NB4 (cell line): ENCODE measurements around the gene RNF111.

Source experiments
- DNase-seq: peaks from one replicate; pipeline ENCODE4 v3.0.0; 2010; ENCODE audit warnings: low read depth
- H3K4me3 ChIP-seq: one replicate; pipeline ENCODE4 v1.5.1; 2011; ENCODE audit warnings: mild to moderate bottlenecking, low read depth, low read length, moderate library complexity
- CTCF ChIP-seq: IDR thresholded peaks from one replicate; pipeline ENCODE4 v1.5.1; 2012; ENCODE audit warnings: low read depth, low read length
- MAX ChIP-seq: IDR thresholded peaks from 2 replicates; pipeline ENCODE4 v1.6.1; 2011; ENCODE audit warnings: low read depth, low read length
- MYC ChIP-seq: IDR thresholded peaks from 2 replicates; pipeline ENCODE4 v1.6.1; 2011; ENCODE audit warnings: low read depth, low read length
- POLR2A ChIP-seq: IDR thresholded peaks from 2 replicates; pipeline ENCODE4 v1.6.1; 2011; ENCODE audit warnings: mild to moderate bottlenecking; ENCODE audit not compliant: insufficient read length; ENCODE audit errors: extremely low read depth

Gene RNF111

DNA sequence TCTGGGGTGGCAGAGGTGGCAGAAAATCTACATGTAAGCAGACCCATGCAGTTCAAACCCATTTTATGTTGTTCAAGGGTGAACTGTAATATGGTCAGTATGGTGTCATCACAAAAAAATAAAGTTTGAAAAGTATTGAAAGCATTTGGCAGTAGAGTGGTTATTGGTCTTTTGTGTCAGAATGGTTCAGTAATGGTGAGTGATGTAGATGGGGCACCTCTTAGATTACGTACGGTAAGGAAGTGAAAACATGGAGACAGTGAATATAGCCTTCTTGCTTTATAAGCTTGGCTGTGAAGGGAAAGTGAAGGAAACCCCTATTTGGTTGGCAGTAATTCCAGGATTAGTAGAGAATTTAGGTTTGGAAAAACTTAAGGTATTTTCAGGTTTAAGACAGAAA, 100.3 kb downstream of the RNF111 start:
- no peak for TF ChIP-seq CTCF
- TF ChIP-seq MYC, result no peak
- no peak for TF ChIP-seq MAX
- no peak for TF ChIP-seq POLR2A
- H3K4me3 ChIP-seq, result no peak overlapping the region
- DNase-seq, result no peak

- TF ChIP-seq MAX (no peak), CTCF (no peak), POLR2A (no peak), MYC (no peak)
- no peak overlapping the region for H3K4me3 ChIP-seq
- DNase-seq, result no peak
Observed at GRCh38 chr15:59094077-59094476, 106.6 kb downstream of the RNF111 start.

DNA sequence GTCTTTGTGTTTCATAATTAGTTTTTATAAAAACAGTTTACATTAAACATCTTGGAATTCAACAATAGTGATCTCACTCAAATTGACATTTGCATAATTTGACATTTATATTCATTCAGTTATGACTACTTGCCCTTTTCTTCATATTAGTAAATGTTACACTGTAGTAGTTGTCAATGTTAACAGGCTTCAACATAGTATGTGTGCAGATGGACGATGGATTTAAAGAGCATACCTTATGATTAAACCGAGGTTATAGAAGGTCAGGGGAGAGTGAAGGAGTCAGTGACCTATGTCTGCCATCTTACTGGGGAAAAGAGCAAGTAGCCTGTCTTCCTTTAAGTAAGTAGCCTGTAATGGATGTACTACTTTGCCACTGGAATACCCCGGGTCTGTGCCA, 109.0 kb downstream of the RNF111 start:
- H3K4me3 ChIP-seq, result no peak overlapping the region
- TF ChIP-seq CTCF (no peak), MYC (no peak), POLR2A (no peak), MAX (no peak)
- DNase-seq, result no peak

DNA sequence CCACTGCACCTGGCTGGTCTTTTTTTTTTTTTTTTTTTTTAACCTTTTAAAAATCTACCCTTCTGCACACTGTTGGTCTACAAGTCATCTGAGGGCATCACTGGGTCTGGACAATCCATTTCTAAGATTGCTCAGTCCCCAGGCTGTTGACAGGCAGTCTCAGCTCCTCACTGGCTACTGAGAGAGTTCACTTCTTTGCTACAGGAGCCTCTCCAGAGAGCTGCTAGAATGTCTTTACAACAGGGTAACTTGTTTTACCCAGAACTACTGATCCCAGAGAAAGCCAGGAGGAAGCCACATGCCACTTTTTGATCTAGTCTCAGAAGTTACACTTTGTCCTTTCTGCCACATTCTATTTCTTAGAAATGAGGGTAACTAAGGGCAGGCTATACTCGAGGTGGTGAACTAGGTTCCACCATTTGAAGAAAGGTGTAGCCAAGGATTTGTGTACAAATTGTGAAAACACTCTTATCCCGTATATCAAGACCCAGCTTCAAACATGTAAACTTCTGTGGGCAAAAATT, 111.8 kb downstream of the RNF111 start:
- no peak overlapping the region for H3K4me3 ChIP-seq
- DNase-seq, result no peak
- TF ChIP-seq MAX, result no peak

- no peak for TF ChIP-seq POLR2A
Observed at GRCh38 chr15:59104602-59104911, 117.1 kb downstream of the RNF111 start.

DNA sequence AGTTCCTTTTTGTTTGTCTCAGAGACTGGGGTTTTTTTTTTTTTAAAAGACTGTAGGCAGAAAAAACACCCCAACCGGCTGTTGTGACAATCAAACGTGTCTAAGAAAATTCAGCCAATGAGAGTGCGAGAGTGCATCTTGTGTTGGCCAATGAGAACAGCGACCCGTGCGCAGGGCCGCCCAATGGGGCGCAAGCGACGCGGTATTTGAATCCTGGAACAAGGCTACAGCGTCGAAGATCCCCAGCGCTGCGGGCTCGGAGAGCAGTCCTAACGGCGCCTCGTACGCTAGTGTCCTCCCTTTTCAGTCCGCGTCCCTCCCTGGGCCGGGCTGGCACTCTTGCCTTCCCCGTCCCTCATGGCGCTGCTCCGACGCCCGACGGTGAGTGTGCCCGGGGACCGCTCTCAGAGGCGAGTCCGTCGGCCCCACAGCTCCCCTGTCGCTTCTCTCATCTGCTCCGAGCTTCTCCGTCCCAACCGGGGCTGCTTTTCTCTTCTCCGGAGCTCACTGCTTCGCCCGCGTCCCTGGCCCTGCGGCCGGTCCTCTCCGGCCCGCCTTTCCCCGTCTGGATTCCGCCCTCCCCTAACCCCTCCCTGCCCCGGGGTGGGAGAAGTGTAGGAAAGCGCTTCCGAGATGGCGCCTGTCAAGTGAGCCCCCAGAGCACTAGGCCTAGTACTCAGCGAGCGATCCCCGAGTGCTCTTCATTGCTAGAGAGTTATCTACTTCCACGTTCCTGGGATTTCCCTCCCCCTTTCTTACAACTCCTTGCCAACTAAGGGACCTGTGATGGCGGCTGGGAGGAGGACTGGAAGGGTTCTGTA, 117.7 kb downstream of the RNF111 start, which contains the start of gene CCNB2:
Gene CCNB2, plus strand, starts transcription at position 235 of the 821 bp plus-strand sequence. Its CDS starts 123 bp downstream, at position 358.
- H3K4me3 ChIP-seq, result peak within 1 kb of the TSS; percentile 94
- TF ChIP-seq POLR2A (peak; percentile 85), MAX (peak; percentile 78), CTCF (no peak), MYC (0 out of 2 replicates have a peak, but pooled peaks have one; percentile 43)
- DNase-seq, result peak; percentile 97

More at GRCh38 chr15:59104602-59104911, 117.1 kb downstream of the RNF111 start:
- peak overlapping the region; percentile 94 for H3K4me3 ChIP-seq
- no peak for DNase-seq
